ENCODE measurements around the gene KLB. TPM values are rescaled to one million over a fixed set of nuclear protein-coding genes. Genes with fewer than 3 reads are reported as not detected.

The KLB gene
- total and polyA plus RNA-seq, 2 experiments from 2014 or later, result 0.03 to 0.19 TPM

DNA sequence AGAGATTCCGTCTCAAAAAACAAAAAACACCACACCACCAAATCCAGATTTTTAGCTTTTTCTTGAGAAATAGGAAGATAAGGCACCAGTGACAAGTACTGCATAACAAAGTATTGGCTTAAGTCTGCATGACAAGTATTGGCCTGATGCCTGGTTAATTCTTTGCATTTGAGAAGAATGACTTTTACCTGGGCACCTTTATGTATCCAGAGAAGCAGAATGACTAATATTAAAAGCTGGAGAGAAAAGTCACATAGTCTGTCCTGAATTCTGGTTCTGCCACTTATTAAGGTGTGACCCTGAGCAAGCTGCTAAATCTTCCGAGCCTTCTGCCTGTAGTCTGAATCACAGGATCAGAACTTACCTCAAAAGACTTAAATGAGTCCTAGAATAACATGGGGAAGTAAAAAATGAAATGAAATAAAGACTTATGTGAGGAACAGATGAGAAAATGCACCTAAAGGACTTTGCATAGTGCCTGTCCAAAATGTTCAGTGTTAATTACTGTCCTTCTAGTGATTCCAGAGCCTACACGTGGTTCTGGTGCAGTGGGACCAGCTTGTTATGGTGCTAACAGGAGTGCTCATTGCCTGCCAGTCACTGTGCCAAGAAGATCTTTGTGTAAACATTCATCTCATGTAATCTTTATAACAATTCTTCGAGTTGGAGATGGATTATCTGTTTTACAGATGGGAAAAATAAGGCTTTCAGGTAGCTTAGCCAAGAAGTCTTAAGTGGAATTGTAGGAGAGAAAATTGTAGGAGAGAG lies 88.9 kb downstream of the KLB start (continued):
- no peak for TF ChIP-seq ZNF462 (CRISPR knock-in tag; IDR thresholded peaks at IDR 0.05)

DNA sequence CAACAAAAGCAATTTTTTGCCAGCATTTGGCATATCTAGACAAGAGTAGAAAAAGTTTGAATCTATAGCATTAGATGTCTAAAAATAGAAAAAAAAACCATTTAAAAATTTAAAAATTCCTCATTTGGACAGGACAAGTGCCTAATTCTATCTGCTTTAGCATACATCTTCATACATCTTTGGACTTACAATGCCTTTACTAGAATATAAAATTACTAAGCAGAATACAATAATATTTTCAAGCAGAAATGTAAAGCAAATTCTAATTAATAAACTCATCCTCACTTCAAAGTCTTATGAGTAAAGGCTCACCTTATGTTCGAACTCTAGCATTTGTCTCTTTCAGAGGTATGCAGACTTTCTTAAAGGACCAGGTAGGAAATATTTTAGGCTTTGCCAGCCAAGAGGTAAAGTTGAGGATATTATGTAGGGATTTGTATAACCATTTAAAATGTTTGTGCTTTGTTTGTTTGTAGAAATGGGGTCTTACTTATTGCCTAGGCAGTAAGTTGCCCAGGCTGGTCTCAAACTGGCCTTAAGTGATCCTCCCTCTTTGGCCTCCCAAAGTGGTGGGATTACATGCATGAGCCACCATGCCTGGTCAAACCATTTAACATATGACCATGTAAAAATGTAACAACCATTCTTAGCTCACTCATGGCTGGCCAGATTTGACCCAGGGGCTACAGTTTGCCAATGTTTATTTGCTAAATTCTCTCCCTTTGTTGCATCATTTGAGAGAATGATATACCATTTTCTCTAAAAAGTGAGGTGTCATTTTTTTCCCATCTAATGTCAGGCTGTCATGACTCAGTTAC lies 91.4 kb downstream of the KLB start:
- H3K9me2 ChIP-seq (ENCODE audit: insufficient read depth), result no peaks in the 10 kb centered on the region
- ATAC-seq, result no peak
- TF ChIP-seq EZH2phosphoT487 (IDR thresholded peaks at IDR 0.05; ENCODE audit: unreplicated experiment) (no peak), CTCF (conservative IDR thresholded peaks at IDR 0.05; ENCODE audit: low read depth in 2 of 2) (no peak), ZNF462 (CRISPR knock-in tag; IDR thresholded peaks at IDR 0.05) (no peak), EZH2 (IDR thresholded peaks at IDR 0.05; ENCODE audit: low read depth, unreplicated experiment) (no peak)

More for the DNA sequence above, 91.4 kb downstream of the KLB start:
- Histone ChIP-seq H4K20me1 (replicated peaks; ENCODE audit: insufficient read depth) (no peaks in the 10 kb centered on the region), H3K4me3 (no peak overlapping the region), H3K4me1 (ENCODE audit: insufficient read depth) (no peaks in the 10 kb centered on the region), H3K36me3 (ENCODE audit: insufficient read depth) (peaks cover 13% of the 10 kb centered on the region), H2AFZ (no peak overlapping the region), H3F3A (replicated peaks; ENCODE audit: low read depth) (peaks cover 5% of the 10 kb centered on the region; the same call in 1 of the 2 replicates), H3K79me2 (replicated peaks; ENCODE audit: insufficient read depth) (no peaks in the 10 kb centered on the region), H3K27me3 (ENCODE audit: insufficient read depth) (no peaks in the 10 kb centered on the region), H3K4me2 (no peak overlapping the region), H3K27ac (ENCODE audit: low read depth) (peak overlapping the region; percentile 41; the same call in 1 of the 2 replicates)
- DNase-seq (ENCODE audit: low spot score), result no peak
- H3K27ac Mint-ChIP-seq, result 0 out of 2 replicates have a peak overlapping the region, but pooled peaks have one; percentile 14
- no peaks in the 10 kb centered on the region for H3K9me3 Mint-ChIP-seq
- no peak overlapping the region for H3K4me3 Mint-ChIP-seq
- H3K27me3 Mint-ChIP-seq (ENCODE audit: insufficient read depth, low read depth, poor library complexity), result no peaks in the 10 kb centered on the region
- H3K4me1 Mint-ChIP-seq, result no peaks in the 10 kb centered on the region; the same call in 2 of the 3 replicates
- peaks cover 41% of the 10 kb centered on the region for H3K36me3 Mint-ChIP-seq (ENCODE audit: low read depth)
